ENCODE results near the gene YWHAH. TPM values are rescaled to one million over a fixed set of nuclear protein-coding genes. Genes with fewer than 3 reads are reported as not detected.
A peak's percentile ranks its signal among the peaks of the same experiment; 100 is the strongest.

YWHAH gene
- 100 to 1,000 TPM in 2 of 4 donors, 10 to 100 TPM in 2; 93.0 to 111 (median 103) TPM for total RNA-seq

GRCh38 chr22:31943978-31944699 lies at the start of gene YWHAH:
TSS of gene YWHAH (plus strand) at chr22:31944535. CDS start at chr22:31944734, 199 bp downstream.
- no peaks in the 10 kb centered on the region for H3K9me3 ChIP-seq
- H3K4me1 ChIP-seq: peaks cover 9 to 22% of the 10 kb centered on the region in 2 donors
- WGBS, 2 donors: 0% methylated on average over 22 of the region's 86 CpGs
- intact Hi-C loops (cut with DNase I): loop anchor here (5.0 to 10.0 kb wide), 2 partner anchors 192 to 279 kb away; partner anchors contain the start of genes DEPDC5, PISD and PRR14L
- peak within 1 kb of the TSS; percentile 61 to 85 (median 73) for H3K4me3 ChIP-seq (replicated peaks in 1 of 3)
- peak within 1 kb of the TSS; percentile 88 to 96 (median 92) for H3K27ac ChIP-seq
- peak; percentile 96 to 97 for TF ChIP-seq POLR2A (IDR thresholded peaks at IDR 0.05)
- peak in 2 of 6 experiments; percentile 7 to 23 for TF ChIP-seq CTCF (IDR thresholded peaks at IDR 0.05)
- DNase-seq: peak; percentile 95 to 96
- H3K36me3 ChIP-seq: no peaks in the 10 kb centered on the region
- H3K27me3 ChIP-seq: no peaks in the 10 kb centered on the region

GRCh38 chr22:31895411-31896123 lies 48.8 kb upstream of the YWHAH start:
- H3K36me3 ChIP-seq: peaks cover 13 to 16% of the 10 kb centered on the region in 2 donors
- WGBS, 2 donors: 96 to 98% methylated on average over 2 of the region's 2 CpGs

GRCh38 chr22:31896472-31896871 lies 47.9 kb upstream of the YWHAH start:
- Histone ChIP-seq H3K9me3 (no peaks in the 10 kb centered on the region), H3K4me1 (peaks cover 3 to 4% of the 10 kb centered on the region in 2 donors), H3K27me3 (no peaks in the 10 kb centered on the region), H3K27ac (no peak overlapping the region), H3K36me3 (peaks cover 13 to 16% of the 10 kb centered on the region in 2 donors), H3K4me3 (replicated peaks in 1 of 3) (no peak overlapping the region)
- no peak for DNase-seq
- TF ChIP-seq CTCF (IDR thresholded peaks at IDR 0.05) (no peak), POLR2A (IDR thresholded peaks at IDR 0.05) (no peak)
- whole genome bisulfite sequencing, 2 donors: 93 to 97% methylated on average over 1 of the region's 1 CpG
- intact Hi-C loops (cut with DNase I): no loop called here

More at GRCh38 chr22:31895411-31896123, 48.8 kb upstream of the YWHAH start:
- TF ChIP-seq CTCF (IDR thresholded peaks at IDR 0.05): no peak
- no peak for TF ChIP-seq POLR2A (IDR thresholded peaks at IDR 0.05)
- DNase-seq: no peak
- Histone ChIP-seq H3K27me3 (no peaks in the 10 kb centered on the region), H3K4me1 (peaks cover 8 to 11% of the 10 kb centered on the region in 2 donors), H3K4me3 (replicated peaks in 1 of 3) (no peak overlapping the region), H3K9me3 (no peaks in the 10 kb centered on the region), H3K27ac (no peak overlapping the region)
- intact Hi-C loops (cut with DNase I): no loop called here

GRCh38 chr22:31897842-31898805 lies 46.2 kb upstream of the YWHAH start:
- Histone ChIP-seq H3K4me1 (no peaks in the 10 kb centered on the region), H3K9me3 (no peaks in the 10 kb centered on the region), H3K27me3 (no peaks in the 10 kb centered on the region), H3K27ac (no peak overlapping the region), H3K4me3 (replicated peaks in 1 of 3) (no peak overlapping the region), H3K36me3 (peaks cover 13 to 16% of the 10 kb centered on the region in 2 donors)
- TF ChIP-seq POLR2A (IDR thresholded peaks at IDR 0.05) (no peak), CTCF (IDR thresholded peaks at IDR 0.05) (no peak)
- intact Hi-C loops (cut with DNase I): no loop called here
- WGBS, 2 donors: 80 to 84% methylated on average over 16 of the region's 16 CpGs
- DNase-seq: no peak

All from thyroid gland (tissue), 4 donors.